Karpas-422 (cell line): ENCODE measurements around the gene MGMT. TPM values are rescaled to one million over a fixed set of nuclear protein-coding genes. Genes with fewer than 3 reads are reported as not detected.

Source experiments
- DNase-seq: peaks from one replicate; pipeline ENCODE4 v3.0.0-alpha.2; 2015
- H2AFZ ChIP-seq: fragments of 200-600 bp; sonication (generic); 2 replicates; pipeline ENCODE4 v1.6.1; 2014; ENCODE audit warnings: antibody characterized with exemption, low read length, mixed read lengths
- H3K27ac ChIP-seq: fragments of 200-600 bp; sonication (generic); 2 replicates; pipeline ENCODE4 v1.5.1; 2014; ENCODE audit warnings: mild to moderate bottlenecking, low read length, moderate library complexity
- H3K27me3 ChIP-seq: fragments of 200-600 bp; sonication (generic); 2 replicates; pipeline ENCODE4 v1.6.1; 2014; ENCODE audit warnings: low read length, mixed read lengths
- H3K36me3 ChIP-seq: fragments of 200-600 bp; sonication (generic); 2 replicates; pipeline ENCODE4 v1.6.1; 2014; ENCODE audit warnings: low read length, mixed read lengths; ENCODE audit not compliant: insufficient read depth
- H3K4me1 ChIP-seq: fragments of 200-600 bp; sonication (generic); 2 replicates; pipeline ENCODE4 v1.6.1; 2014; ENCODE audit warnings: mild to moderate bottlenecking, low read length, mixed read lengths
- H3K4me2 ChIP-seq: fragments of 200-600 bp; sonication (generic); 2 replicates; pipeline ENCODE4 v1.6.1; 2014; ENCODE audit warnings: low read length, low read depth, mild to moderate bottlenecking; ENCODE audit not compliant: poor library complexity, severe bottlenecking
- H3K4me3 ChIP-seq: fragments of 200-600 bp; sonication (generic); 2 replicates; pipeline ENCODE4 v1.5.1; 2014; ENCODE audit warnings: mild to moderate bottlenecking, antibody characterized with exemption, low read length, mixed read lengths
- H3K79me2 ChIP-seq: fragments of 200-600 bp; sonication (generic); 2 replicates; pipeline ENCODE4 v1.6.1; 2014; ENCODE audit warnings: mild to moderate bottlenecking, low read length, mixed read lengths
- H3K9ac ChIP-seq: fragments of 200-600 bp; sonication (generic); 2 replicates; pipeline ENCODE4 v1.6.0; 2014; ENCODE audit warnings: low read length
- H3K9me2 ChIP-seq: fragments of 200-600 bp; sonication (generic), shearing (Covaris generic); replicated peaks from 2 replicates; pipeline ENCODE4 v1.6.0; 2014; ENCODE audit warnings: mild to moderate bottlenecking, low read length, moderate library complexity; ENCODE audit not compliant: insufficient read depth
- H3K9me3 ChIP-seq: fragments of 300-700, 200-600 bp; sonication (generic); 2 replicates; pipeline ENCODE4 v1.6.1; 2014; ENCODE audit warnings: low read length, mixed read lengths
- H4K20me1 ChIP-seq: fragments of 200-600 bp; sonication (generic); 2 replicates; pipeline ENCODE4 v1.6.1; 2014; ENCODE audit warnings: mild to moderate bottlenecking, antibody characterized with exemption, low read length, low read depth; ENCODE audit not compliant: insufficient read depth
- total RNA-seq: library from RNA; depleted of rRNA; stranded (reverse); fragments of >200 nt; shearing (Covaris generic); gene quantifications from 2 replicates; pipeline ENCODE4 v1.2.3, GENCODE V29; 2014; ENCODE audit warnings: low replicate concordance

The MGMT gene
- total RNA-seq, 1 experiment from 2014 or later, result 22.5 TPM

GRCh38 chr10:129799942-129800341 is 332.9 kb downstream of the MGMT start:
- Histone ChIP-seq H2AFZ (no peak overlapping the region), H3K9me3 (0 out of 2 replicates have a peak, but pooled peaks cover 7% of the 10 kb centered on the region), H3K4me3 (no peak overlapping the region), H3K36me3 (no peaks in the 10 kb centered on the region), H3K27me3 (no peaks in the 10 kb centered on the region), H3K79me2 (no peaks in the 10 kb centered on the region), H3K9me2 (no peaks in the 10 kb centered on the region), H3K4me1 (no peaks in the 10 kb centered on the region), H4K20me1 (no peaks in the 10 kb centered on the region), H3K4me2 (no peak overlapping the region), H3K9ac (no peak overlapping the region), H3K27ac (no peak overlapping the region)
- DNase-seq, result no peak

- Histone ChIP-seq H3K9me2 (no peaks in the 10 kb centered on the region), H3K4me1 (no peaks in the 10 kb centered on the region), H2AFZ (no peak overlapping the region), H3K36me3 (no peaks in the 10 kb centered on the region), H3K9me3 (0 out of 2 replicates have a peak, but pooled peaks cover 7% of the 10 kb centered on the region), H3K27ac (no peak overlapping the region), H4K20me1 (no peaks in the 10 kb centered on the region), H3K27me3 (no peaks in the 10 kb centered on the region), H3K4me3 (no peak overlapping the region), H3K4me2 (no peak overlapping the region), H3K9ac (no peak overlapping the region), H3K79me2 (no peaks in the 10 kb centered on the region)
- DNase-seq, result no peak
Observed at GRCh38 chr10:129800796-129801340, 333.8 kb downstream of the MGMT start.

GRCh38 chr10:129807211-129807610 is 340.2 kb downstream of the MGMT start:
- Histone ChIP-seq H3K27ac (no peak overlapping the region), H3K36me3 (no peaks in the 10 kb centered on the region), H3K27me3 (no peaks in the 10 kb centered on the region), H3K4me3 (no peak overlapping the region), H3K9ac (no peak overlapping the region), H2AFZ (no peak overlapping the region), H4K20me1 (no peaks in the 10 kb centered on the region), H3K79me2 (no peaks in the 10 kb centered on the region), H3K9me3 (0 out of 2 replicates have a peak, but pooled peaks cover 7% of the 10 kb centered on the region), H3K4me2 (no peak overlapping the region), H3K4me1 (no peaks in the 10 kb centered on the region), H3K9me2 (no peaks in the 10 kb centered on the region)
- DNase-seq, result no peak

GRCh38 chr10:129808092-129808983 is 341.3 kb downstream of the MGMT start:
- no peak overlapping the region for H3K27ac ChIP-seq
- no peaks in the 10 kb centered on the region for H3K4me1 ChIP-seq
- DNase-seq, result no peak
- H4K20me1 ChIP-seq, result no peaks in the 10 kb centered on the region
- no peak overlapping the region for H2AFZ ChIP-seq
- H3K27me3 ChIP-seq, result no peaks in the 10 kb centered on the region
- no peak overlapping the region for H3K9ac ChIP-seq
- H3K9me2 ChIP-seq, result no peaks in the 10 kb centered on the region
- H3K4me2 ChIP-seq, result no peak overlapping the region
- H3K79me2 ChIP-seq, result no peaks in the 10 kb centered on the region
- H3K4me3 ChIP-seq, result no peak overlapping the region
- H3K36me3 ChIP-seq, result no peaks in the 10 kb centered on the region
- H3K9me3 ChIP-seq, result 0 out of 2 replicates have a peak, but pooled peaks cover 7% of the 10 kb centered on the region

GRCh38 chr10:129809431-129809830 is 342.4 kb downstream of the MGMT start:
- H3K4me2 ChIP-seq, result no peak overlapping the region
- H4K20me1 ChIP-seq, result no peaks in the 10 kb centered on the region
- no peak for DNase-seq
- no peaks in the 10 kb centered on the region for H3K27me3 ChIP-seq
- no peak overlapping the region for H3K4me3 ChIP-seq
- no peaks in the 10 kb centered on the region for H3K9me2 ChIP-seq
- no peaks in the 10 kb centered on the region for H3K9me3 ChIP-seq
- no peaks in the 10 kb centered on the region for H3K79me2 ChIP-seq
- no peaks in the 10 kb centered on the region for H3K4me1 ChIP-seq
- no peak overlapping the region for H3K27ac ChIP-seq
- H3K36me3 ChIP-seq, result no peaks in the 10 kb centered on the region
- H3K9ac ChIP-seq, result no peak overlapping the region
- H2AFZ ChIP-seq, result no peak overlapping the region

- Histone ChIP-seq H3K4me3 (no peak overlapping the region), H3K27ac (no peak overlapping the region), H3K9ac (no peak overlapping the region), H3K9me3 (no peaks in the 10 kb centered on the region), H3K36me3 (no peaks in the 10 kb centered on the region), H3K4me2 (no peak overlapping the region), H3K4me1 (no peaks in the 10 kb centered on the region), H3K79me2 (no peaks in the 10 kb centered on the region), H3K9me2 (no peaks in the 10 kb centered on the region), H4K20me1 (no peaks in the 10 kb centered on the region), H2AFZ (no peak overlapping the region), H3K27me3 (no peaks in the 10 kb centered on the region)
- no peak for DNase-seq
Observed at GRCh38 chr10:129809841-129810240, 342.8 kb downstream of the MGMT start.

- H3K27me3 ChIP-seq, result no peaks in the 10 kb centered on the region
- no peak overlapping the region for H3K4me3 ChIP-seq
- H3K4me2 ChIP-seq, result no peak overlapping the region
- H3K4me1 ChIP-seq, result no peaks in the 10 kb centered on the region
- H3K9ac ChIP-seq, result no peak overlapping the region
- no peak overlapping the region for H3K27ac ChIP-seq
- no peaks in the 10 kb centered on the region for H4K20me1 ChIP-seq
- no peaks in the 10 kb centered on the region for H3K36me3 ChIP-seq
- no peak overlapping the region for H2AFZ ChIP-seq
- H3K79me2 ChIP-seq, result no peaks in the 10 kb centered on the region
- H3K9me3 ChIP-seq, result no peaks in the 10 kb centered on the region
- DNase-seq, result no peak
- no peaks in the 10 kb centered on the region for H3K9me2 ChIP-seq
Observed at GRCh38 chr10:129811208-129811607, 344.2 kb downstream of the MGMT start.

- no peak for DNase-seq
- no peaks in the 10 kb centered on the region for H3K9me3 ChIP-seq
- no peaks in the 10 kb centered on the region for H3K79me2 ChIP-seq
- no peak overlapping the region for H3K27ac ChIP-seq
- H3K27me3 ChIP-seq, result no peaks in the 10 kb centered on the region
- no peaks in the 10 kb centered on the region for H3K4me1 ChIP-seq
- no peak overlapping the region for H3K4me3 ChIP-seq
- no peaks in the 10 kb centered on the region for H4K20me1 ChIP-seq
- H2AFZ ChIP-seq, result no peak overlapping the region
- no peaks in the 10 kb centered on the region for H3K9me2 ChIP-seq
- H3K4me2 ChIP-seq, result no peak overlapping the region
- no peaks in the 10 kb centered on the region for H3K36me3 ChIP-seq
- no peak overlapping the region for H3K9ac ChIP-seq
Observed at GRCh38 chr10:129812398-129812797, 345.4 kb downstream of the MGMT start.
